G401.6 (cell line): ENCODE results near the gene PDE4B.

Experiments used
- FAIRE-seq: peaks from 2 replicates; lab custom pipeline; 2012; peaks lifted over from hg19 to GRCh38; lab: Jason Lieb, UNC

Gene PDE4B

GRCh38 chr1:66266350-66266749 lies 473.7 kb downstream of the PDE4B start:
- FAIRE-seq = no peak

GRCh38 chr1:66266756-66267155 lies 474.1 kb downstream of the PDE4B start:
- no peak for FAIRE-seq

GRCh38 chr1:66267201-66267940 lies 474.7 kb downstream of the PDE4B start:
- no peak for FAIRE-seq

GRCh38 chr1:66269222-66269621 lies 476.5 kb downstream of the PDE4B start:
- no peak for FAIRE-seq

GRCh38 chr1:66270119-66270812 lies 477.6 kb downstream of the PDE4B start:
- no peak for FAIRE-seq

- no peak for FAIRE-seq
Measured at GRCh38 chr1:66271216-66271903, 478.7 kb downstream of the PDE4B start.

- no peak for FAIRE-seq
Measured at GRCh38 chr1:66271904-66272254, 479.2 kb downstream of the PDE4B start.

- FAIRE-seq = no peak
Measured at GRCh38 chr1:66273656-66274055, 481.0 kb downstream of the PDE4B start.

- no peak for FAIRE-seq
Measured at GRCh38 chr1:66274634-66275033, 481.9 kb downstream of the PDE4B start.

GRCh38 chr1:66275083-66275482 lies 482.4 kb downstream of the PDE4B start:
- FAIRE-seq = no peak

- no peak for FAIRE-seq
Measured at GRCh38 chr1:66275601-66276023, 482.9 kb downstream of the PDE4B start.

- no peak for FAIRE-seq
Measured at GRCh38 chr1:66276218-66276617, 483.5 kb downstream of the PDE4B start.

GRCh38 chr1:66278260-66279021 lies 485.7 kb downstream of the PDE4B start:
- FAIRE-seq = no peak

GRCh38 chr1:66281808-66282207 lies 489.1 kb downstream of the PDE4B start:
- no peak for FAIRE-seq

GRCh38 chr1:66282343-66282852 lies 489.7 kb downstream of the PDE4B start:
- FAIRE-seq = no peak

GRCh38 chr1:66282891-66283621 lies 490.4 kb downstream of the PDE4B start:
- no peak for FAIRE-seq

- FAIRE-seq = no peak
Measured at GRCh38 chr1:66283622-66284041, 490.9 kb downstream of the PDE4B start.

GRCh38 chr1:66284746-66285145 lies 492.1 kb downstream of the PDE4B start:
- no peak for FAIRE-seq

- no peak for FAIRE-seq
Measured at GRCh38 chr1:66285618-66286270, 493.0 kb downstream of the PDE4B start.

GRCh38 chr1:66286307-66286706 lies 493.6 kb downstream of the PDE4B start:
- no peak for FAIRE-seq

GRCh38 chr1:66288048-66288447 lies 495.4 kb downstream of the PDE4B start:
- no peak for FAIRE-seq
